HG02885 (cell line): Measurements from ENCODE around the gene ATG9B.
A peak's percentile ranks its signal among the peaks of the same experiment; 100 is the strongest.
"Not testable (repeated sequence)": the region's sequence is repeated elsewhere in the genome, so short reads cannot be mapped to it uniquely, and the experiment has no call there.

Experiments
- ATAC-seq: cut with Tn5 transposase; IDR thresholded peaks from one replicate; pipeline ENCODE4 v1.9.1; 2021; ENCODE audit warnings: mild to moderate bottlenecking; ENCODE audit not compliant: unreplicated experiment, poor library complexity

Gene ATG9B

DNA sequence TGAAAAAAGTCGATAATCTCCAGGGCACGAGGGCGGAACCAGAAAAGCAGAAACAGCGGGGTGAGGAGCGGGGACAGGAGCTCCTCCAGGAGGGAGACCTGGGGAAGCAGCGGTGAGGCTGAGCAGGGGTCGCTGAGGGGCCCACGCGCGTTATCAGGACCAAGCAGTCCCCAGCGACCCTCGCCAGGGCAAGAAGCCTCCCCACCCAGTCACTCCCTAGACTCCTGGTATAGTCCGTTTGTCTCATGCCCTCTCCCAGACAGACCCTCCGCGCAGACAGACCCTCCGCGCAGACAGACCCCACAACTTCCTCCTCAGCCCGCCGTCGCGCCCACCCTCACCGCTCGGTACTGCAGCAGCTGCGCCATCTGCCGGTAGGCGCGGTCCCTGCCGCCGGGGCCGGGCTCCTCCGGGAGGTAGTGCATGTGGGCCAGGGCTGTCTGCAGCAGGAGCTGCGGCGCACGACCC, 6.3 kb downstream of the ATG9B start:
- ATAC-seq = peak; percentile 68

DNA sequence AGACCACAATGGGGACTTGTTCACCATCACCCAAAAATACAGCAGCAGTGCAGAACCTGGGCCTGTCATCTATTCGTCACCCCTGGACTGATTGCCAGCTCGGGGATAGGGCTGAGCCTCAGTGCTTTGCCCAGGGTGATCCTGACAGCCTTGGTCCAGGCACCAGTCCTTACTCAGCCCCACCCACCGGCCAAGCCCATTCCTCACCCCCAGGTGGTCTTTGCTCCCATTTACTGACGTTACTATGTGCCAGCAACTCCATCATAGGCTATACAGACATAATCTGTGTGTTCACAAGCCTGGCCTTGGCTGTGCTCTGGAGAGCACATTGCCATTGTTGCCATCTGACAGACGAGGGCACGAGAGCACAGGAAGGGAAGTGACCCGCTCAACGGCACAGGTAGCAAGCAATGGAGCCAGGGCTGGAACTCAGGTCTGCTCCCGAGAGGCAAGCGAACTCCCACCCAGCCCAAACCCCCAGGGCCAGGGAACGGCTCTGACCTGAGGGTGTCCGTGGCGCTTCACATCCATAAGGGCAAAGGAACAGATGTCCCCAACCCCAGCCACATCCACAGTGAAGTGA, 6.8 kb downstream of the ATG9B start:
- no peak for ATAC-seq

DNA sequence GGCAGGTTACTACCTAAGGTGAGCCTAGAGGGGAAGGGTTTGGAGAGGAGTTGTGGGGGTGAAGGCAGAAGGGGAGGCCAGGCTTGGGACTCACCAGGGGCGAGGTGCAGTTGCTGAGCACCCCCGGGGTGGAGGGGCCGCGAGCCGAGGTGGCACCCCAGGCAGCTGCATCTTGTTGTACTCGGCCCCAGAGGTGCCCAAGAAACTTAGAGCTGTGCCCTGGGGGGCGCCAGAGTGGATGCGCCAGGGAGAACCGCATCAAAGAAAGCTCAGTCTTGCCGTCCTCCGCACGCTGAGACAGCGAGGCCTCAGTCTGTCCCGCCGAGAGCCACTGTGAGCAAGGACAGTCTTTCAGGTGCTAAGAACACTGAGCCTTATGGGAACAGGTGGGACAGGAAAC, 7.4 kb downstream of the ATG9B start:
- no peak for ATAC-seq

- no peak for ATAC-seq
Observed at GRCh38 chr7:151016505-151016904, 7.8 kb downstream of the ATG9B start.

DNA sequence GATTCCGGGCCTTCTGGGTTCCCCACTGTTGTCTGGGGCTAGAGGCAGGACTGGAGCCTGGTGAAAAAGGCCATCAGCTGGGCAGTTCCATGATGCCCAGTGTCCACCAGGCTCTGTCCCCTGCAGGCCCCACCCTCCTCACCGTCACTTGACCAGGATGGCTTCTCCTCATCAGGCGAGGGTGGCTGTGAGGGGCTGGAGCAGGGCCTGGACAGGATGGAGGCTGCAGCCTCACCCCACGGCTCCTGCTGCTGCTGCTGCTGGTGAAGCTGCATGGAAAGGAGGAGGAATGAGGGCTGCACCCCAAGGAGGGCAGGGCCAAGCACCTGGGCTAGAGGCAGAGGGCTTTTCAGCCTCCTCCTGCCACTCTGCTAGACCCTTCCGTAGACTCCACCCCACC, 8.3 kb downstream of the ATG9B start:
- ATAC-seq = no peak

- ATAC-seq = no peak
Observed at GRCh38 chr7:151014950-151015349, 9.3 kb downstream of the ATG9B start.

DNA sequence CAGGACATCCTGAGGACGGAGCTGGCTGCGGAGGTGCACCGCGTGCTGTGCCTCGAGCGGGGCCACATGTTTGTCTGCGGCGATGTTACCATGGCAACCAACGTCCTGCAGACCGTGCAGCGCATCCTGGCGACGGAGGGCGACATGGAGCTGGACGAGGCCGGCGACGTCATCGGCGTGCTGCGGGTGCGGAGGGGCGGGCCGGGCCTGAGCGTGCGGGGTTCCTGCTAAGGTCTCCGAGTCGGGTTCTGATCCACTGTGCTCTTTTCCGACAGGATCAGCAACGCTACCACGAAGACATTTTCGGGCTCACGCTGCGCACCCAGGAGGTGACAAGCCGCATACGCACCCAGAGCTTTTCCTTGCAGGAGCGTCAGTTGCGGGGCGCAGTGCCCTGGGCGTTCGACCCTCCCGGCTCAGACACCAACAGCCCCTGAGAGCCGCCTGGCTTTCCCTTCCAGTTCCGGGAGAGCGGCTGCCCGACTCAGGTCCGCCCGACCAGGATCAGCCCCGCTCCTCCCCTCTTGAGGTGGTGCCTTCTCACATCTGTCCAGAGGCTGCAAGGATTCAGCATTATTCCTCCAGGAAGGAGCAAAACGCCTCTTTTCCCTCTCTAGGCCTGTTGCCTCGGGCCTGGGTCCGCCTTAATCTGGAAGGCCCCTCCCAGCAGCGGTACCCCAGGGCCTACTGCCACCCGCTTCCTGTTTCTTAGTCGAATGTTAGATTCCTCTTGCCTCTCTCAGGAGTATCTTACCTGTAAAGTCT, 10.4 kb downstream of the ATG9B start:
- no peak for ATAC-seq

GRCh38 chr7:151013356-151013732, 10.9 kb downstream of the ATG9B start:
- no peak for ATAC-seq

DNA sequence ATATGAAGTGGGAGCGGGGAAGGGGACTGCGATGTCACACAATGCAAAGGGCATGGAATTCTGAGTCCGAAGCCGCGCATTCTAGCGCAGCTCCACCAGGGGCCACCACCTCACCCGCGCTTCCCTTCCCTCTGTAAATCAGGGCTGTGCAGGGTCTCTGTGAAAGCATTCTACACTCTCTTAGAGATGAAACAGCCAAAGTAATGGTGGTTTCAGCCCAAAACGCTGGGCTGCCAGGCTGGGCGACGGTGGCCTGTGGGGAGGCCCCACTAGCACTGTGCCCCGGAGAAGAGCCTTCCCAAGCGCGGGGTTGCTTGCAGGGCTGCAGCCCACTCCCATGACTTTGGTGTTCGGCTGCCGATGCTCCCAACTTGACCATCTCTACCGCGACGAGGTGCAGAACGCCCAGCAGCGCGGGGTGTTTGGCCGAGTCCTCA, 11.4 kb downstream of the ATG9B start:
- ATAC-seq = no peak

DNA sequence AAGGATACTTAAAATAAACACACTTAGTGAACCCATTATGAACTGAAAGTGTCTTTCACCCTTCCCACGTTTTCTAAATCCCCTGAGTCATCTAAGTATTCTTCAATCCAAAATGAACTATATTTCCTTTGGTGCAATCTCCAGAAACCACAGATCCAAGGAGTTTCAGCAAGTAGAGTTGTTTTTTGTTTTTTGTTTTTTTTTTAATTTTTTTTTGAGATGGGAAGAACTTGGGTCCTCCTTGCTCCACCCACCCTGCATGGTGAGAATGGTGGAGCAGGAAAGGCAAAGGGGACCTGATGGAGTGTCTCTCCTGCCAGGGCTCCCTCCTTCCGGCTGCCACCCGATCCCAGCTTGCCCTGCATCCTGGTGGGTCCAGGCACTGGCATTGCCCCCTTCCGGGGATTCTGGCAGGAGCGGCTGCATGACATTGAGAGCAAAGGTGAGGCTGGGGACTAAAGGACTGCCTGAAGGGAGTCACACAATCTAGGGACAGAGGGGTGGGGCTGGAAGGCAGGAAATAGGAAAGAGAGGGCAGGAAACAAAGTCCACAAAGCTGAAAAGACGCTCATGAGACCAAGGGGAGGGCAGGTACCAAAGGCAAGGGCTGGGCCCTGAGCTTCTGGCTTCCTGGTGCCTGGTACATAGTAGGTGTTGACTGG, 12.1 kb downstream of the ATG9B start:
- no peak for ATAC-seq

- not testable (repeated sequence) for ATAC-seq
Observed at GRCh38 chr7:151011616-151012015, 12.7 kb downstream of the ATG9B start.

DNA sequence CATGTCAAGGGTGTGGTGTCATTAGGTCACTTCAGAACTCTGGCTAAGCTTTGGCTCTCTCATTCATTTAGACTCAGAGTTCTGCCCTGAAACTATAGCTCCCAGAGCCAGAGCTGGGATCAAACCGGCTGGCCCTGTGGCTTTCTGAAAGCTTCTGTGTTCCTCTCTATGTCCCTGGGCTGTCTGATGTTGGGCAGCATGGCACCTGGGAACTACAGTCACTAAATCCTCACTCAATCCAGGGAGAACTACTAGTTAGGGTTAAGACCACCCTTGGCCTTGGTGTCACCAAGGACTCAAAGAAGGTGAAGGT, 13.2 kb downstream of the ATG9B start:
- no peak for ATAC-seq

DNA sequence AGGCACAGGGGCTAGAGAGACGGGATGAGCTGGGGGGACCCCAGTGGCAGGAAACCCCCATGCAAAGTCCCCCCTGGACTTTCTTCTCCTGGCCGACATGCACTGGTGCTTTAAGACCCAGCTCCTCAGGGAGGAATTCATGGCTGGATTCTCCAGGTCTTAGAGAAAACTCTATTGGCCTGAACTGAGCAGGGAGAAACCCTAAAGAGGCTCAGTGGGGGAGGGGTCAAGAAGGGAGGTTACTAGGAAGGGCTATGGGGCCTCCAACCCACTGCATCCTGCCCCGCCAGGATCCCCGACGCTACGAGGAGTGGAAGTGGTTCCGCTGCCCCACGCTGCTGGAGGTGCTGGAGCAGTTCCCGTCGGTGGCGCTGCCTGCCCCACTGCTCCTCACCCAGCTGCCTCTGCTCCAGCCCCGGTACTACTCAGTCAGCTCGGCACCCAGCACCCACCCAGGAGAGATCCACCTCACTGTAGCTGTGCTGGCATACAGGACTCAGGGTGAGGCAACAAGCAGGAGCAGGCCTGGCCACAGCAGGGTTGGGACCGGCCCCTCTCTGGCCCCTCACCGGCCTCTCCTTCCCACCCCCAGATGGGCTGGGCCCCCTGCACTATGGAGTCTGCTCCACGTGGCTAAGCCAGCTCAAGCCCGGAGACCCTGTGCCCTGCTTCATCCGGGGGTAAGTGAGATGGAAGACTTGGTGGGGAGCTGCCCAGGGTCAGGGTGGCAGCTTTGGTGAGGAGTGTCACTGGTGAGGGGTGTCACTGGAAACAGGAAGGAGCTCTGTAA, 13.8 kb downstream of the ATG9B start:
- no peak for ATAC-seq

- ATAC-seq = no peak
Observed at GRCh38 chr7:151010037-151010306, 14.3 kb downstream of the ATG9B start.

- no peak for ATAC-seq
Observed at GRCh38 chr7:151009327-151010036, 14.8 kb downstream of the ATG9B start.

GRCh38 chr7:151008511-151009323, 15.6 kb downstream of the ATG9B start:
- peak; percentile 79 for ATAC-seq

GRCh38 chr7:151008143-151008510, 16.2 kb downstream of the ATG9B start:
- ATAC-seq = no peak

DNA sequence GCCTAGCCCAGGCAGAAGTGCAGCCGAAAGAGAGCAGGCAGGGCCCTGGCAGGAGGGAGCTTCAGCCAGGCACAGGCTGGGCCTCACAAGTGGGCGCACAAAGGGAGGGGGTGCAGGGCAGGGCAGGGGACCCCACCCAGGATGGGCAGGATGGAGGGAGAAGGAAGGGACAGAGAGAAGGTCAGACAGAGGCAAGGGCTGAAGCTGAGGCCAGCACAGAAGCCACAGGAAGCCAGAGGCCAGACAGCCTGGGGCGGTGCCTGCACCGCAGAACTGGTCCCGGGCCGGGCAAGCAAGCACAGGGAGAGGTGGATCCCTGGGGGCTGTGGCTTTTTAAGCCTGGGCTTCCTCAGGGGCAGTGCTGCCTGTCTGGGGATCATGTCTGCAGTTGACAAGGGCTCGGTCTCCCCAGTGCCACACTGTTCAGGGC, 16.8 kb downstream of the ATG9B start:
- no peak for ATAC-seq

DNA sequence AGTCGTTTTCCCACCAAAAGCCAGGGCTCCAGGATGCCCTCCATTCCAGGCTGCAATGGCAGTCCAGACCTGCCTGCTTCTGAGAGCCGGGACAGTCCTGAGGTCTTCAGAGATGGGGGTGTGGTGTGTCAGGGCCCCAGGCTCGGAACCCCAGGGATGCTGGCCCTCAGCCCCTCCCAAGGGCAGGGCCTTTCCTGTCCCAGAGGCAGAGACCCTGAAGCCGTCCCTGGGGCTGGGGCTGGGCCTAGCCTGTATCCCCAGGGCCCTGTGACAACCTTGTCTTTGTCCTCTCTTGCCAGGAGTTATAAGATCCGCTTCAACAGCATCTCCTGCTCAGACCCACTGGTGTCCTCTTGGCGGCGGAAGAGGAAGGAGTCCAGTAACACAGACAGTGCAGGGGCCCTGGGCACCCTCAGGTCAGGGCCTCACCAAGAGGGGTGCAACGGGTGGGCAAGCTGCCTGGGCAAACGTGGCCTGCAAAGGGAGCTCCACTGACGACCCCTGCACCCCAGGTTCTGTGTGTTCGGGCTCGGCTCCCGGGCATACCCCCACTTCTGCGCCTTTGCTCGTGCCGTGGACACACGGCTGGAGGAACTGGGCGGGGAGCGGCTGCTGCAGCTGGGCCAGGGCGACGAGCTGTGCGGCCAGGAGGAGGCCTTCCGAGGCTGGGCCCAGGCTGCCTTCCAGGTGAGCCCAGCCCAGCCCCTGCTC, 17.5 kb downstream of the ATG9B start:
- no peak for ATAC-seq
